Endothelial cell (in vitro differentiated cells): ENCODE measurements around the gene SRGAP2B. TPM values are rescaled to one million over a fixed set of nuclear protein-coding genes. Genes with fewer than 3 reads are reported as not detected.
"Not testable (repeated sequence)": the region's sequence is repeated elsewhere in the genome, so short reads cannot be mapped to it uniquely, and the experiment has no call there.

Experiments
- DNase-seq: peaks from one replicate; pipeline ENCODE4 v3.0.0; 2021; ENCODE audit warnings: low spot score
- H3K27ac Mint-ChIP-seq: one replicate; pipeline ENCODE4 v1.8.0; 2021; ENCODE audit warnings: mixed read lengths, inconsistent platforms; ENCODE audit not compliant: unreplicated experiment
- H3K27me3 Mint-ChIP-seq: one replicate; pipeline ENCODE4 v1.8.0; 2021; ENCODE audit warnings: mild to moderate bottlenecking, moderate library complexity, mixed read lengths, inconsistent platforms; ENCODE audit not compliant: unreplicated experiment
- H3K36me3 Mint-ChIP-seq: one replicate; pipeline ENCODE4 v1.8.0; 2021; ENCODE audit warnings: mild to moderate bottlenecking, low read depth, mixed read lengths, inconsistent platforms; ENCODE audit not compliant: unreplicated experiment
- H3K4me1 Mint-ChIP-seq: one replicate; pipeline ENCODE4 v1.8.0; 2021; ENCODE audit warnings: mild to moderate bottlenecking, mixed read lengths, inconsistent platforms; ENCODE audit not compliant: unreplicated experiment
- H3K4me3 Mint-ChIP-seq: one replicate; pipeline ENCODE4 v1.8.0; 2021; ENCODE audit warnings: mild to moderate bottlenecking, mixed read lengths, inconsistent platforms; ENCODE audit not compliant: unreplicated experiment
- H3K9me3 Mint-ChIP-seq: one replicate; pipeline ENCODE4 v1.8.0; 2021; ENCODE audit warnings: mixed read lengths, inconsistent platforms; ENCODE audit not compliant: unreplicated experiment
- total RNA-seq: library from RNA; stranded (reverse); fragmentation: NEBNext Ultra II Directional; extraction: Animal tissue kit (Norgen Biotek cat#: 25700); gene quantifications from one replicate; pipeline ENCODE4 v1.2.1, GENCODE V29; 2021; ENCODE audit not compliant: unreplicated experiment

The SRGAP2B gene
- total RNA-seq, 1 donor from 2014 or later, result 88.8 TPM

DNA sequence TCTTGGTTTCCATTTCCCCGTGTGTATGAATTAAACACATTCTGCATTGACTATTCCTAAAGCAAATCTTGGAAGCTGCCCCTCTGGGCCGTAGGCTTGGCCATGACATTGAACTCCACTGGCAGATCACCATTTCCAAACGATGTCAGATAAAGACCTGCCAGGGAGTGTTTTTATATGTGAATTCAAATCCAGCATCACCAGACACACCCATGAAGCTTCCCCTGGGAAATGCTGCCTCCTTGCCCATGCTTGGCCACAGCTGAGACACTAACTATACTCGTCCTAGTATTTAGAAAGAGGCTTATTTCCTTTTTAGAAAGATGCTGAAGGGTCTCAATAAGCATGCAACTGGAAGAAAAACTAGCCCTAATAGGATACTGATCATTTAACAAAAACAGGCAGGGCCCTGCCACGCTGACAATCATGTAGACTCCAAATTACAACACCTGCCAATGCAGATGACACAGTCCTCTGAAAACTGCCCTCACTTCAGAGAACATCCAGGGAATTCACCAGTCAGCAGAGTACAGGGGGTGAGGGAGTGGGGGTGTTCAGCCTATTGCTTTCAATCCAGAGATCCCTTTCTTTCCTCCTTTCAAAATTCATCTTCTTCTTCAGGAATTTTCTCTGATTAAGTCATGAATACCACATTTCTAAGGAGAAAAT, 94.9 kb downstream of the SRGAP2B start:
- DNase-seq, H3K4me3 Mint-ChIP-seq, H3K36me3 Mint-ChIP-seq, H3K27me3 Mint-ChIP-seq, H3K9me3 Mint-ChIP-seq, H3K27ac Mint-ChIP-seq, H3K4me1 Mint-ChIP-seq: not testable (repeated sequence)

- H3K9me3 Mint-ChIP-seq, H3K4me3 Mint-ChIP-seq, DNase-seq, H3K4me1 Mint-ChIP-seq, H3K27ac Mint-ChIP-seq, H3K27me3 Mint-ChIP-seq, H3K36me3 Mint-ChIP-seq: not testable (repeated sequence)
These were observed 96.2 kb downstream of the SRGAP2B start for GRCh38 chr1:144998981-144999273.

GRCh38 chr1:144998134-144998980, 96.8 kb downstream of the SRGAP2B start:
- not testable (repeated sequence) for H3K4me3 Mint-ChIP-seq, H3K36me3 Mint-ChIP-seq
- H3K27ac Mint-ChIP-seq, result peak overlapping the region; percentile 45

DNA sequence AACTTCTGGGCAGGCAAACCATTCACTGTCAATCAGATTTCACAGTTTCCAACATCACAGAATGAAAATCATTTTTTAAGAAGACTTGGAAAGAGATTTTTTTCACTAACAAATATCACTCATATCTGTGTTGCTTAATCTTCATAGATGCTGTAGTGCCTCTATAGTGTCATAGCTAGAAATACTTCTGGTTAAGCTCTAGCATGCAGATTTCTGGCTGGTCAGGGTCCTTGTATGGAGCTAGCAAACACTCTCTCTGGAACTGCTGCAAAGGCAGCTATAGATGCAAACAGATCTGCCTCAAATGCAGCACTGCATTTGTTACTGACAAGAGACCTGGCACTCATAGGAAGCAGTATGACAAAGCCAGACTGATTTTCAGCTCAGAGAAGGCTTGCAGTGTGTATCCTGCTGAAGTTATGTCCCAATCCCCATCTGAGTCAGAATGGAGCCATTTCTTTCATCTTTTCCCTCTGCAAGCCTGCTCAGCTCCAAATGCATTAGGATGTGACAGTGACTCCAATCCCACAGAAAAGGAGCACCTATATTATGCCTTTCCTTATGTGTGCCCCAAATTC, 99.2 kb downstream of the SRGAP2B start:
- H3K36me3 Mint-ChIP-seq, DNase-seq, H3K27ac Mint-ChIP-seq, H3K4me1 Mint-ChIP-seq, H3K27me3 Mint-ChIP-seq, H3K4me3 Mint-ChIP-seq, H3K9me3 Mint-ChIP-seq: not testable (repeated sequence)

More at GRCh38 chr1:144998134-144998980, 96.8 kb downstream of the SRGAP2B start:
- H3K27me3 Mint-ChIP-seq, H3K9me3 Mint-ChIP-seq, H3K4me1 Mint-ChIP-seq, DNase-seq: not testable (repeated sequence)

- H3K4me3 Mint-ChIP-seq, H3K27me3 Mint-ChIP-seq, H3K36me3 Mint-ChIP-seq, H3K27ac Mint-ChIP-seq, DNase-seq, H3K9me3 Mint-ChIP-seq, H3K4me1 Mint-ChIP-seq: not testable (repeated sequence)
These were observed 102.2 kb downstream of the SRGAP2B start for GRCh38 chr1:144992915-144993314.

GRCh38 chr1:144990611-144991010, 104.5 kb downstream of the SRGAP2B start:
- H3K4me1 Mint-ChIP-seq, H3K27me3 Mint-ChIP-seq, DNase-seq, H3K36me3 Mint-ChIP-seq, H3K27ac Mint-ChIP-seq, H3K4me3 Mint-ChIP-seq, H3K9me3 Mint-ChIP-seq: not testable (repeated sequence)

DNA sequence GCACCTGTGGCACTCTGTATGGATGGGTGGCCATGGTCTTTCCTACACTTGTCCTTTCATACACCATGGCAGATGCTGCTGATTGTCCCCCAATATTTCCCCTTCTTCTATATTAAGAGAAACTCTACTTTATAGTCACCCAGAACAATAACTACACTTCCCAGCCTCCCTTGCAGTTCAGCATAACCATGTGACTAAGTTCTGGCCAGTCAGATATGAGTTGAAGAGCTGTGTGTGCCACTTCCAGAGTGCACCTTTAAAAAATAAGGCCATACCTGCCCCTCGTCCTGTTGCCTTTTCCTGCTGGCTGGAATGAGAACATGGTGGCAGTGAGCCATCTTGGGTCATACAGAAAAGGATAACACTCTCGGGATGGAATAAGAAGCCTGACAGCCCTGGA, 108.0 kb downstream of the SRGAP2B start:
- not testable (repeated sequence) for H3K4me1 Mint-ChIP-seq, H3K27ac Mint-ChIP-seq, H3K36me3 Mint-ChIP-seq, DNase-seq, H3K9me3 Mint-ChIP-seq, H3K4me3 Mint-ChIP-seq, H3K27me3 Mint-ChIP-seq

DNA sequence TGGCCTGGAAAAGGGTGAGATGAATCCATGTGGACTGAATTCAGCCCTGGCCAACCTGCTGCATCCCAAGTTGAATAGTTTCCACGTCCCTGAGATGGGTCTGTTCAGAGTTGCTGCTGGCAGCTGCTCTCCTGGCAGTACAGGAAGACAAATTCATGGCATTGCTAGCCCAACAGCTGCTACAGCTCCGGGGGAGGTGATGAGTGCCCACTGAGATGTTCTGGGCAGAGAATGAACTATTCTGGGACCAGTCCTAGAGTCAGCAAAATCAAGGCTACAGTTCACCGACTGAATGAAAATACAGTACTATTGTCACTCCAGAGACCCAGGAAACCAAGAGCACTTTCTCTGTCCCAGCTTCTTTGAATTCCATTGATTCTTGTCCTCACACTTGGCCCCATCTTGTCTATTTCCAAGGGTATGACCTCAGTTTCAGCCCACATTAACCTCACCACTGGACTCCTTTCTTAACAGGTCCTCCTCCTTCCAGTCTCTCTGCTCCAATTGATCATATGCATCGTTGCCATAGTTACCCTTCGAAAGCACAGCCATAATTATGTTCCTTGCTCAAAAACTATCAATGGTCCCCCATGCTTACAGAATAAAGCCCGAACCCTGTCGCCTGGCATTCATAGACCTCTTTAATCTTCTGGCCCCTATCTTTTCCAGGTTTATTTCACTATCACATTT, 108.8 kb downstream of the SRGAP2B start:
- not testable (repeated sequence) for DNase-seq, H3K4me1 Mint-ChIP-seq, H3K36me3 Mint-ChIP-seq, H3K27me3 Mint-ChIP-seq, H3K27ac Mint-ChIP-seq, H3K4me3 Mint-ChIP-seq, H3K9me3 Mint-ChIP-seq

DNA sequence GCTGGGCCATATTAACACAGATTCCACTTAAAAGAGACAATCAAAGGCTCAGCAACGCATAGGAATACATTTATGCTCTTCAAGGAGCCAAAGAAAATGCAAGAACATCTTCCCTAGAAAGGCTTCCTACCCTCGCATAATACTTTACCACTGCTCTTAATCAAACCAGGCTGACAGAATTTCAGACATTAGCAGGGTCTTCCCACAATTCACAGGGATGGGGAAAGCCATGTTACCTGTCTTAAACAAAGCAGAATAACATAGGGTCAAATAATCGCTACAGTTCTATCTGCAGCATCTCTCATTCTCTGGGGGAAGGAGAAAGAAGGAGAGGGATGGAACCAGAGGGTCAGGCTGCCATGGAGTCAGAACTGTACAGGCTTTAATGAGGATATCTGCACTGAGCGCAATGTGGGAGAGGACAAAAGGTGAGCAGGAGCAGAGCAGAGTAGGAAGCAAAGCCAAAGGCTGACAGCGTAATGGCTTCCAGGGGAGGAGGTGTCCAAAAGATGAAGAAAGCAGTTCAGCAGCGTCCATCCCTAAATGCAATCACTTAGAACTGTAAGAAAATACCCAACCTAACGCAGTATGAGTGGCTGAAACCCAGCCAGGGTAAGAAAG, 109.5 kb downstream of the SRGAP2B start:
- not testable (repeated sequence) for H3K27me3 Mint-ChIP-seq, H3K36me3 Mint-ChIP-seq, H3K9me3 Mint-ChIP-seq, H3K4me3 Mint-ChIP-seq, DNase-seq, H3K27ac Mint-ChIP-seq
- peaks cover 11% of the 10 kb centered on the region for H3K4me1 Mint-ChIP-seq

DNA sequence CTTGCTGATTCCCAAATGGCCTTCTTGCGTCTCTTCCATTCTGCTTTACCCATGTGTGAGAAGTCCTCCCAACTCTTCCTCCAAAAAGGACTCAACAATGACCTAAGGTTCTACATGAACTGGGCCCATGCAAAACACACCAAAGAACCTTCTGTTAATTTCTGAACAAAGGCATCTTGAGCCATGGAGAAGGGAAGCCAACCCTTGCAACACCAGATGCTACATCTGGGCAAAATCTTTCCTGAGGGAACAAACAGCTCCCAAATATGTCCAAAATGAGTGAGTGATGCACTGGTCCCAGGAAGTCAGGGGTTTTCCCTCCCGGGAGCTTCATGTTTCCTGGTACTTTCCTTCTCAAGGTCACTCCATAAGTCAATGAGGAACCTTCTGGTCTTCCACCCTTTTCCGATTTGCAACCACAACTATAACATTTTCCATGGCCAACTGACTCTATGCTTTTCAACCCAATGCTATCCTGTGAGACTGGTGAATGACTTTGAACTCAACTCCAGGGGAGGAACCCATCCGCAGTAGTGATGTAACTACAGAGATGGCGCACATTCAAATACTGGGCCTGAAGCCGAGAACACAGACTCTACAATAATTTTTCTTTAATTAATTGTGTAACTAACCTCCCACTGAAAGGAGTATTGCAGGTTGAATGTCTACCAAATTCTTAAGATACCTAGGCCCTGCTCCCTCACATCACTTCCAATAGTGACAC, 112.2 kb downstream of the SRGAP2B start:
- not testable (repeated sequence) for H3K9me3 Mint-ChIP-seq, H3K36me3 Mint-ChIP-seq, DNase-seq, H3K27me3 Mint-ChIP-seq, H3K27ac Mint-ChIP-seq, H3K4me3 Mint-ChIP-seq
- peaks cover 11% of the 10 kb centered on the region for H3K4me1 Mint-ChIP-seq

- not testable (repeated sequence) for DNase-seq, H3K4me1 Mint-ChIP-seq, H3K9me3 Mint-ChIP-seq, H3K4me3 Mint-ChIP-seq, H3K27me3 Mint-ChIP-seq, H3K36me3 Mint-ChIP-seq
- peak overlapping the region; percentile 74 for H3K27ac Mint-ChIP-seq
These were observed 114.0 kb downstream of the SRGAP2B start for GRCh38 chr1:144981157-144981556.
